Measurements from ENCODE around the gene RAB11A.

The RAB11A gene

DNA sequence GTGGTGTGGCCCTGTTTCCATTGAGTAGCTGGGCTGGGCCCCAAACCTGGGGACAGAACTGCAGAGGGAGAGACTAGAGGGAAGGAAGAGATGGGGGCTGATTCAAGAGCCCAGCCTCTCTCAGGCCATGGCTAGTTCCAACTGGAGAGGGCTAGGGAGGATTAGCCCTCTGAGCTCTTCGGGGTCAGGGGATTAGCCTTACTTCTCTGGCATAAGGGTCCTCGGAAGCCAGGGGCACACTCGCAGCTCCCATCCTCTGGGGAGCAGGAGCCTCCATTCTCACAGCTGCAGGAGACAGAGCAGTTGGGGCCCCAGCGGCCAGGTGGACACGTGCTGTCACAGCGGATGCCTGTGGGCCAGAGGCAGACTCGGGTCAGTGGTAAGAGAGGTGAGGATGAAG lies 53.3 kb downstream of the RAB11A start:
- no peaks in the 10 kb centered on the region for H3K79me2 ChIP-seq (ENCODE audit: control insufficient read depth, low read length)
- peaks cover 66% of the 10 kb centered on the region for H3K36me3 ChIP-seq (ENCODE audit: control insufficient read depth, low read length)
- no peak overlapping the region for H3K4me2 ChIP-seq (ENCODE audit: low read length)
- no peak for TF ChIP-seq EZH2phosphoT487 (IDR thresholded peaks at IDR 0.05; ENCODE audit: borderline replicate concordance, low read length)
- TF ChIP-seq, protein P1, sequence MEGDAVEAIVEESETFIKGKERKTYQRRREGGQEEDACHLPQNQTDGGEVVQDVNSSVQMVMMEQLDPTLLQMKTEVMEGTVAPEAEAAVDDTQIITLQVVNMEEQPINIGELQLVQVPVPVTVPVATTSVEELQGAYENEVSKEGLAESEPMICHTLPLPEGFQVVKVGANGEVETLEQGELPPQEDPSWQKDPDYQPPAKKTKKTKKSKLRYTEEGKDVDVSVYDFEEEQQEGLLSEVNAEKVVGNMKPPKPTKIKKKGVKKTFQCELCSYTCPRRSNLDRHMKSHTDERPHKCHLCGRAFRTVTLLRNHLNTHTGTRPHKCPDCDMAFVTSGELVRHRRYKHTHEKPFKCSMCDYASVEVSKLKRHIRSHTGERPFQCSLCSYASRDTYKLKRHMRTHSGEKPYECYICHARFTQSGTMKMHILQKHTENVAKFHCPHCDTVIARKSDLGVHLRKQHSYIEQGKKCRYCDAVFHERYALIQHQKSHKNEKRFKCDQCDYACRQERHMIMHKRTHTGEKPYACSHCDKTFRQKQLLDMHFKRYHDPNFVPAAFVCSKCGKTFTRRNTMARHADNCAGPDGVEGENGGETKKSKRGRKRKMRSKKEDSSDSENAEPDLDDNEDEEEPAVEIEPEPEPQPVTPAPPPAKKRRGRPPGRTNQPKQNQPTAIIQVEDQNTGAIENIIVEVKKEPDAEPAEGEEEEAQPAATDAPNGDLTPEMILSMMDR (IDR thresholded peaks at IDR 0.05; ENCODE audit: low read depth, low read length, poor library complexity, severe bottlenecking), result no peak
- H3F3A ChIP-seq (ENCODE audit: control insufficient read depth, insufficient read depth), result no peaks in the 10 kb centered on the region
- no peaks in the 10 kb centered on the region for H3K27me3 ChIP-seq (ENCODE audit: control insufficient read depth, low read length)
- peaks cover under 1% of the 10 kb centered on the region; the same call in 1 of the 2 replicates for H3K4me1 ChIP-seq (ENCODE audit: control insufficient read depth, low read length)
- H4K20me1 ChIP-seq (ENCODE audit: control insufficient read depth, insufficient read depth, low read depth, low read length), result no peaks in the 10 kb centered on the region
- H3K9me3 ChIP-seq (ENCODE audit: control insufficient read depth, insufficient read depth, low read length), result no peaks in the 10 kb centered on the region
- no peaks in the 10 kb centered on the region for H3K9me2 ChIP-seq (replicated peaks; ENCODE audit: control insufficient read depth, low read length)
- no peak overlapping the region for H3K4me3 ChIP-seq (ENCODE audit: low read length)
- H3K27ac ChIP-seq (ENCODE audit: low read depth, low read length), result no peak overlapping the region

DNA sequence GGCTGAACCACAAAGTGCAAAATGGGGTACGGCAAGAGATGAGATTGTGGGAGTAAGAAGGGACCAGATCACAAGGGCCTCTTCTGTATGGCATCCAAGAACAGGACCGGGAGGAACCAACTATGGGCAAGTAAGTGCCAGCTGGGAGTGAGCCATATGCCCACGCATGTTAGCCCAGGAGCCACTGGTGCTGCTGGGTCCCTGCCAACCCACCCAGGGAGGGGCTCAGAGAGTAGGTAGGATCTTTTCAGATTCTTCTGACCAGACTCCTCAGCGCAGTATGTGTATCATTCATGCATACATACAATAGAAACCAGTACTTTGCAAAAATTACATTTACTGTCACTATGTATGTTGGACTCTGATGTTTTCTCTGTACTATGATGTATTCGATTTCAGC lies 54.0 kb downstream of the RAB11A start:
- H4K20me1 ChIP-seq (ENCODE audit: control insufficient read depth, insufficient read depth, low read depth, low read length), result no peaks in the 10 kb centered on the region
- H3K27ac ChIP-seq (ENCODE audit: low read depth, low read length), result no peak overlapping the region
- no peaks in the 10 kb centered on the region for H3K27me3 ChIP-seq (ENCODE audit: control insufficient read depth, low read length)
- peaks cover 69% of the 10 kb centered on the region for H3K36me3 ChIP-seq (ENCODE audit: control insufficient read depth, low read length)
- no peaks in the 10 kb centered on the region for H3F3A ChIP-seq (ENCODE audit: control insufficient read depth, insufficient read depth)
- no peaks in the 10 kb centered on the region for H3K79me2 ChIP-seq (ENCODE audit: control insufficient read depth, low read length)
- TF ChIP-seq, protein P1 (IDR thresholded peaks at IDR 0.05; ENCODE audit: low read depth, low read length, poor library complexity, severe bottlenecking), result no peak
- no peak for TF ChIP-seq EZH2phosphoT487 (IDR thresholded peaks at IDR 0.05; ENCODE audit: borderline replicate concordance, low read length)
- H3K4me1 ChIP-seq (ENCODE audit: control insufficient read depth, low read length), result no peaks in the 10 kb centered on the region
- H3K4me3 ChIP-seq (ENCODE audit: low read length), result no peak overlapping the region
- H3K4me2 ChIP-seq (ENCODE audit: low read length), result no peak overlapping the region
- no peaks in the 10 kb centered on the region for H3K9me3 ChIP-seq (ENCODE audit: control insufficient read depth, insufficient read depth, low read length)
- no peaks in the 10 kb centered on the region for H3K9me2 ChIP-seq (replicated peaks; ENCODE audit: control insufficient read depth, low read length)

DNA sequence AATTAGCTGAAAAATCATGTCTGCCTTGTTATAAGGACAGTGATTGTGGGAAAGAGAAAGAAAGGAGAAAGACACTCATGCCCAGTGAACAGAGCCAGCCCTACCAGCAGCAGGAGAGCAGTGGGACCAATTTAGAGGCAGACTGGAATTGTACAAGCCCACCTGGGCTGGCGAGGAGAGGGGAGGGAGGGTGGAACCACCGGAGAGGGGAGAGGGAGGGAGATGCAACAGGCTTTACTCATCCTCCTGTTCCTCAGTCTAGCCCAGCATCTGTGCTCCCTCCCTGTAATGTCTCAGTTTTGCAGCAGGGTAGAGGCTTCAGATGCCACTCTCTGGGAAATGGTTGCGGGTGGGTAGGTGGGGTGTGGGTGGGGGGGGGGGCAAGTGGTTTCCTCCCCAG lies 54.7 kb downstream of the RAB11A start:
- peaks cover 76% of the 10 kb centered on the region for H3K36me3 ChIP-seq (ENCODE audit: control insufficient read depth, low read length)
- H3K27me3 ChIP-seq (ENCODE audit: control insufficient read depth, low read length), result no peaks in the 10 kb centered on the region
- H3K79me2 ChIP-seq (ENCODE audit: control insufficient read depth, low read length), result no peaks in the 10 kb centered on the region
- no peaks in the 10 kb centered on the region for H3K9me2 ChIP-seq (replicated peaks; ENCODE audit: control insufficient read depth, low read length)
- no peaks in the 10 kb centered on the region for H3K9me3 ChIP-seq (ENCODE audit: control insufficient read depth, insufficient read depth, low read length)
- H4K20me1 ChIP-seq (ENCODE audit: control insufficient read depth, insufficient read depth, low read depth, low read length), result no peaks in the 10 kb centered on the region
- H3K4me2 ChIP-seq (ENCODE audit: low read length), result no peak overlapping the region
- TF ChIP-seq EZH2phosphoT487 (IDR thresholded peaks at IDR 0.05; ENCODE audit: borderline replicate concordance, low read length), result no peak
- TF ChIP-seq, protein P1 (IDR thresholded peaks at IDR 0.05; ENCODE audit: low read depth, low read length, poor library complexity, severe bottlenecking), result no peak
- no peaks in the 10 kb centered on the region for H3K4me1 ChIP-seq (ENCODE audit: control insufficient read depth, low read length)
- no peaks in the 10 kb centered on the region for H3F3A ChIP-seq (ENCODE audit: control insufficient read depth, insufficient read depth)
- H3K27ac ChIP-seq (ENCODE audit: low read depth, low read length), result no peak overlapping the region
- H3K4me3 ChIP-seq (ENCODE audit: low read length), result no peak overlapping the region

DNA sequence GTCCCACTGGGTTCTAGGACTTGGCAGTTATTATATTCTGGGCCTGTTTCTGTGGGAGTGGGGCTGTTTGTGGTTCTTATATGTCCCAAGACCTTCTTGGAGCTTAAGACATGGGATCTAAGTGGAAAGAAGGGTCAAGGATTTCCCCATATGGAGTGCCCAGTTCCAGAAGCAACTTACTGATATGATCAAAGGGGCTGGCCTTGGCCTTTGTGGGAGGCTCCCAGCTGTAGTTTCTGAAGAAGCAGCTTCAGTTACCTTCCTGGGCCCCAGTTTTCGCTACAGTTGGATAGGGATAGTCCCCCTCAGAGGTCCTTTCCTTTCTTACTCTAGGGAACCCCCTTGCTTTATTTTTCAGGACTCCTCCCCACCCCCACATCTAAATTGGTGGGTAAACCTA lies 56.0 kb downstream of the RAB11A start:
- no peak overlapping the region for H3K27ac ChIP-seq (ENCODE audit: low read depth, low read length)
- no peak overlapping the region for H3K4me3 ChIP-seq (ENCODE audit: low read length)
- H3K9me3 ChIP-seq (ENCODE audit: control insufficient read depth, insufficient read depth, low read length), result no peaks in the 10 kb centered on the region
- H3K4me2 ChIP-seq (ENCODE audit: low read length), result no peak overlapping the region
- no peaks in the 10 kb centered on the region for H3K9me2 ChIP-seq (replicated peaks; ENCODE audit: control insufficient read depth, low read length)
- H3K36me3 ChIP-seq (ENCODE audit: control insufficient read depth, low read length), result peaks cover 72% of the 10 kb centered on the region
- H3K4me1 ChIP-seq (ENCODE audit: control insufficient read depth, low read length), result no peaks in the 10 kb centered on the region
- H3F3A ChIP-seq (ENCODE audit: control insufficient read depth, insufficient read depth), result no peaks in the 10 kb centered on the region
- H4K20me1 ChIP-seq (ENCODE audit: control insufficient read depth, insufficient read depth, low read depth, low read length), result no peaks in the 10 kb centered on the region
- TF ChIP-seq, protein P1 (IDR thresholded peaks at IDR 0.05; ENCODE audit: low read depth, low read length, poor library complexity, severe bottlenecking), result no peak
- TF ChIP-seq EZH2phosphoT487 (IDR thresholded peaks at IDR 0.05; ENCODE audit: borderline replicate concordance, low read length), result no peak
- H3K27me3 ChIP-seq (ENCODE audit: control insufficient read depth, low read length), result no peaks in the 10 kb centered on the region
- H3K79me2 ChIP-seq (ENCODE audit: control insufficient read depth, low read length), result no peaks in the 10 kb centered on the region

All from DOHH2 (cell line).